ENCODE data around the gene ZDHHC15.
"Not testable (repeated sequence)": the region's sequence is repeated elsewhere in the genome, so short reads cannot be mapped to it uniquely, and the experiment has no call there.

GRCh38 chrX:75560544-75560943 is 37.7 kb upstream of the ZDHHC15 start:
- not testable (repeated sequence) for TF ChIP-seq CTCF (IDR thresholded peaks at IDR 0.05; ENCODE audit: extremely low read depth in 1 of 2, insufficient read depth in 1 of 2, low read depth in 1 of 2, low read length in 2 of 2); EZH2 (IDR thresholded peaks at IDR 0.05; ENCODE audit: borderline replicate concordance, low read depth, low read length, severe bottlenecking); POLR2A (IDR thresholded peaks at IDR 0.05; ENCODE audit: low read depth, low read length); FOS (IDR thresholded peaks at IDR 0.05; ENCODE audit: borderline replicate concordance, insufficient read depth, low read length); POLR2AphosphoS5 (IDR thresholded peaks at IDR 0.05; ENCODE audit: insufficient read depth, low read depth, low read length); MAX (IDR thresholded peaks at IDR 0.05; ENCODE audit: insufficient read depth, insufficient read length); JUN (IDR thresholded peaks at IDR 0.05; ENCODE audit: borderline replicate concordance, insufficient read depth, insufficient read length, low read depth); GATA2 (IDR thresholded peaks at IDR 0.05; ENCODE audit: insufficient read depth, insufficient read length, low read depth, low read length)

Data from endothelial cell of umbilical vein (primary cell).